ENCODE data around the gene SDF4.

SDF4 gene

DNA sequence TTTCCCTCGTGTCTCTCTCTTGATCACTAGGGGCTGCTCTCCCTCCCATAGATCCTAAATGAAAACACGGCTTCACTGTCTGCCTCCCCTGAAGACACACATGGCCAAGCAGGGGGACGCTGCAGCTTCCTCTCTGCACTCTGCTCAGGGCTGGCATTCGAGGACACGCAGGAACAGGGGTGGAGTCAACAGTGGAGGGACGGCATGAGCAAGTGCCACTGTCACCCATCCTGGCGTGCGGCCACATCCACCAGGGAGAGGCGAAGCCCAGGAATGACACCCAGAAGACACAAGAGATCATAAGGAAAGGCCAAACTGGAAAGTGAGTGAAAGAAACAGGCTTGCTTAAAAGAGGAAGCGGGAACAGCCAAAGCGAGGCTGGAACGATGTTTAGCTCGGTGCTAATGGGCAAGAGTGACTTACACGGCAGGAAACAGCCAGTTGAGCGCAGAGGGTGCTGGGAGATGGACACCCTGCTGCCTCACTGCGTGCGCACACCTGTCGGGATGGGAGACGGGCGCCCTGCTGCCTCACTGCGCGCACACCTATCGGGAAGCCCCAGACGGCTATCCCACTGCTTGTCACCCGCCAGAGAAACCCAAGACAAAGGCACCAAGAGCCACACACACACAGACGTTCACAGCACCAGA lies 28.3 kb upstream of the SDF4 start:
- 95% methylated on average over 26 of the region's 26 CpGs for WGBS, 2 experiments
- peaks cover 32% of the 10 kb centered on the region for H3K36me3 ChIP-seq (ENCODE audit: control insufficient read depth, insufficient read depth, low read length)
- H3K27me3 ChIP-seq (ENCODE audit: control insufficient read depth, insufficient read depth, low read length, poor library complexity, severe bottlenecking) = no peaks in the 10 kb centered on the region
- peaks cover 6% of the 10 kb centered on the region for H3K4me1 ChIP-seq (ENCODE audit: control insufficient read depth, insufficient read depth, low read length)
- H3K4me3 ChIP-seq (ENCODE audit: insufficient read depth, low read depth, low read length) = no peak overlapping the region
- no peaks in the 10 kb centered on the region for H3K9me3 ChIP-seq (ENCODE audit: control insufficient read depth, low read length)
- no peak overlapping the region for H3K27ac ChIP-seq (ENCODE audit: insufficient read depth, low read depth, low read length, poor library complexity, severe bottlenecking)

DNA sequence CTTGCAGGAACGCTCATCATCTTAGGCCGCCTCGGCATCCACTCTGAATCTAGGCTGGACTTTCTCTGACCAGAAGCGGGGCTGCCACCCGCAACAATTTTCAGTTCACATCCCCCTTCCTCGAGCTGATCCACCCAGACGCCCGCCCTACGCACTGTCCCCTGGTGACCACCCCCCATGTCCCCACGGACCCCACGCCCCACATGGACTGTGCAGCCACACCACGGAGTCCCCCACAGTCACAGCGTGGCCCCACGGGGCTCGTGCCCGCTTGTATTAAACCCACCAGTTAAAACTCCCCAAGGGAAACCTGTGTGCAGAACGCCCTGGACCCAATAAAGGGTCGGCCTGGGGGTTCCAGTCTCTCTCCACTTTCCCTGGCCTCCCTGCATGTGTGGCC lies 27.7 kb upstream of the SDF4 start:
- WGBS, 2 experiments = 95 to 97% methylated on average over 18 of the region's 18 CpGs
- Histone ChIP-seq H3K4me3 (ENCODE audit: insufficient read depth, low read depth, low read length) (no peak overlapping the region), H3K27me3 (ENCODE audit: control insufficient read depth, insufficient read depth, low read length, poor library complexity, severe bottlenecking) (no peaks in the 10 kb centered on the region), H3K27ac (ENCODE audit: insufficient read depth, low read depth, low read length, poor library complexity, severe bottlenecking) (no peak overlapping the region), H3K4me1 (ENCODE audit: control insufficient read depth, insufficient read depth, low read length) (peaks cover 6% of the 10 kb centered on the region), H3K36me3 (ENCODE audit: control insufficient read depth, insufficient read depth, low read length) (peaks cover 30% of the 10 kb centered on the region), H3K9me3 (ENCODE audit: control insufficient read depth, low read length) (no peaks in the 10 kb centered on the region)

DNA sequence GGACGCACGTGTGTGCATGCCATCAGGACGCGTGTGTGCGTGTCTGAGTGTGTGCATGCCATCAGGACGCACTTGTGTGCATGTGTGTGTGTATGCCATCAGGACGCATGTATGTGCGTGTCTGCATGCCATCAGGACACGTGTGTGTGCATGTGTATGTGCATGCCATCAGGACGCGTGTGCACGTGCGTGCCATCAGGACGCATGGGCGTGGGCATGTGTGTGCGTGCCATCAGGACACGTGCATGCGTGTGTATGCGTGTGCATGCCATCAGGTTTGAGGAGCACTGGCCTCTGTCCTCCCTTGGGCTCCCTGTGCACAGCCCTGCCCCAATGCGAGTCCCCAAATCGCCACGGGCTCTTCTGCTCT lies 27.3 kb upstream of the SDF4 start:
- Histone ChIP-seq H3K27ac (ENCODE audit: insufficient read depth, low read depth, low read length, poor library complexity, severe bottlenecking) (no peak overlapping the region), H3K4me3 (ENCODE audit: insufficient read depth, low read depth, low read length) (no peak overlapping the region), H3K27me3 (ENCODE audit: control insufficient read depth, insufficient read depth, low read length, poor library complexity, severe bottlenecking) (no peaks in the 10 kb centered on the region), H3K36me3 (ENCODE audit: control insufficient read depth, insufficient read depth, low read length) (peaks cover 30% of the 10 kb centered on the region), H3K4me1 (ENCODE audit: control insufficient read depth, insufficient read depth, low read length) (peaks cover 6% of the 10 kb centered on the region), H3K9me3 (ENCODE audit: control insufficient read depth, low read length) (no peaks in the 10 kb centered on the region)
- WGBS, 2 experiments = 96 to 98% methylated on average over 22 of the region's 22 CpGs

DNA sequence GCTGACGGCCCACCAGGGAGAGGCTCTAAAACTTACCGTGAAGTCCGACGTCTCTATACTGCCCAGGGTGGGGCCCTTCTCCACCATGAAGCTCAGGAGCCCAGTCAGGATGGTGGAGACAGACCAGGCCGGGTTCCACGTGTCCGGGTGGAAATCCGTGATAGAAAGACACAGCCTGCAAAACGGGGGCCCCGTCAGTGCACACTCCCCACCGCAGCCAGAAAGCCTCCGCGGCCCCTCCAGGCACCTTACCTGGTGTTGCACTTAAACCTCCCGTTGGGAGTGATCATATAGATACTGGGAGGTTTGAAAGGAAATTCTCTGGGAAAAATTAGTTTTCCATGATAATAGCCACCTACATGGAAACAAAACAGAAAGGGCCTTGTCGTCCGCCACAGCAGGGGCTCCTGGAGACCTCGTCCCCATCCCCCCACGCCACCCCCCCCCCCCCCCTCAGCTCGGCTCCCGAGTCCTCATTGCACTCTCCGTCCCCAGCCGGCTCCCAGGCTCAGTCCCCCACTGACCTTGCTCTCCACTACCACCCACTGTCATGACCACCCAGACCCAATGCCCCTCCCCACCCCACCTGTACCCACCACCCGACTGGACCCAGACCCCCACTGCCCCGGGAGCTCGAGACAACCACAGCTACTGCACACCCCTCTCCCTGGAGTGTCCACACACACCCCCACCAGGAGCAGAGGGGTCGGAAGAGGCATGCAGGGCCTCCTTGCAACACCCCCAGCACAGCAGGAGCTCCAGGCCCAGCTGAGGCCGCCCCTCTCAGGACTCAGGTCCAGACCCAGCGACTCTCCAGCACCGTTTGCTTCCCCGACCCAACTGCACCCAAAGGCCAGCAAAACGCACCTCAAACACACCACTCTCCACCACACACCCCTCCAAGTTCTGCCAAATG lies 25.4 kb upstream of the SDF4 start:
- Histone ChIP-seq H3K27ac (ENCODE audit: insufficient read depth, low read depth, low read length, poor library complexity, severe bottlenecking) (no peak overlapping the region), H3K9me3 (ENCODE audit: control insufficient read depth, low read length) (no peaks in the 10 kb centered on the region), H3K4me1 (ENCODE audit: control insufficient read depth, insufficient read depth, low read length) (peaks cover 6% of the 10 kb centered on the region), H3K27me3 (ENCODE audit: control insufficient read depth, insufficient read depth, low read length, poor library complexity, severe bottlenecking) (no peaks in the 10 kb centered on the region), H3K36me3 (ENCODE audit: control insufficient read depth, insufficient read depth, low read length) (peaks cover 19% of the 10 kb centered on the region), H3K4me3 (ENCODE audit: insufficient read depth, low read depth, low read length) (no peak overlapping the region)
- WGBS, 2 experiments = 85 to 86% methylated on average over 29 to 30 of the region's 31 CpGs

DNA sequence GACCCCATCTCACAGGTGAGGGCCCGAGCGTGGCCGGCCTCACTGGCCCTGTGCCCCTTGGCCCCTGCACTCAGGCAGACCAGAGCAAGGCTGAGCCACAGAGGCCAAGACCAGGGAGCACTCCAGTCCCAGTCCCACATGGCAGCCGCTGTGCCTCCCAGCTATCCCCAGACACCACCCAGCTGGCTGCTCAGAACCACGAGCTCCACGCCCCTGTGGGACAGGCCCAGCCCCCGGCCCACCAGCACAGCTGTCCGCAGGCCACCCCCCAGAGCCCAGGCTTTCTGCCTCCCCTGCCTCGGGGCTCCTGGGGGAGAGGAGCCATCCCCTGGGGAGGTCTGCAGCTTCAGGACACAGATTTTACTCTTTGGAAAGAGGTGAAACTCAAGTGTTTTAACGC lies 23.8 kb upstream of the SDF4 start:
- Histone ChIP-seq H3K36me3 (ENCODE audit: control insufficient read depth, insufficient read depth, low read length) (peaks cover 16% of the 10 kb centered on the region), H3K27me3 (ENCODE audit: control insufficient read depth, insufficient read depth, low read length, poor library complexity, severe bottlenecking) (no peaks in the 10 kb centered on the region), H3K9me3 (ENCODE audit: control insufficient read depth, low read length) (no peaks in the 10 kb centered on the region), H3K4me1 (ENCODE audit: control insufficient read depth, insufficient read depth, low read length) (peaks cover 6% of the 10 kb centered on the region), H3K4me3 (ENCODE audit: insufficient read depth, low read depth, low read length) (no peak overlapping the region), H3K27ac (ENCODE audit: insufficient read depth, low read depth, low read length, poor library complexity, severe bottlenecking) (no peak overlapping the region)
- 94 to 96% methylated on average over 10 of the region's 10 CpGs for WGBS, 2 experiments

DNA sequence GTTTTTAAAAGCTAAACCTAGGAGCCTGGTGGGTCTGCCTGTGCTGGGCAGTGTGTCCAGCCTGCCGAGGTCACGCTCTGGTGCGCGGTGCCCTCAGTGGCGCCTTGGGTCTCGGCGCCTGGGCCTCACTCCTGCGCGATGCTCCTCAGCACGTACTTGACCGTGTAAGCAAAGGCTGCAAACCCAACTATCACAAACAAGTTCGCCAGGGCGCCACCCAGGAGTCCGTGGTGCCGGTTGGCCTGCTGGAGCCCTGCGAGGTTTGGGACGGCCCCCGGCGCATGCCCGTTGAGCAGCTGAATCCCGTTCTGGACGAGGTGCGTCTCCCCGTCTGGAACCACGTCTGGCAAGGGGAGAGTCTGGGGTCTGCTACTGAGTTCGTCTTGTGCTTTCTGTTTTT lies 23.3 kb upstream of the SDF4 start:
- Histone ChIP-seq H3K9me3 (ENCODE audit: control insufficient read depth, low read length) (no peaks in the 10 kb centered on the region), H3K4me1 (ENCODE audit: control insufficient read depth, insufficient read depth, low read length) (peaks cover 6% of the 10 kb centered on the region), H3K27me3 (ENCODE audit: control insufficient read depth, insufficient read depth, low read length, poor library complexity, severe bottlenecking) (no peaks in the 10 kb centered on the region), H3K27ac (ENCODE audit: insufficient read depth, low read depth, low read length, poor library complexity, severe bottlenecking) (no peak overlapping the region), H3K36me3 (ENCODE audit: control insufficient read depth, insufficient read depth, low read length) (peaks cover 16% of the 10 kb centered on the region), H3K4me3 (ENCODE audit: insufficient read depth, low read depth, low read length) (no peak overlapping the region)
- WGBS, 2 experiments = 96 to 97% methylated on average over 26 of the region's 26 CpGs

DNA sequence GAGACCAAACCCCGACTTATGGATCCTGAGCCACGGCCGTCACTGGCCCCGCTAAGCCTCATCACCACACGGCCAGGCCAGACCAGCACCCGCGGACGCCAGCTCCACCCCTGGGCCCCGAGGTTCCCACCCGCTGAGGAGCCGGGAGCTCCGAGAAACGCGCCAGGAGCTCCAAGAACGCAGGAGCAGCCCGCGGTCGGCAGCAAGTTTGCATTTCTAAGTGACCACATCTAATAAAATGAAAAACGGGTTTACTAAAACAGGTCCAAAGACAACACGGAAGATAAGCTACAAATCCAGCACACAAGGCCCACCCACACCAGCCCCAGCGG lies 22.8 kb upstream of the SDF4 start:
- WGBS, 2 experiments = 95 to 96% methylated on average over 21 of the region's 21 CpGs
- H3K9me3 ChIP-seq (ENCODE audit: control insufficient read depth, low read length) = no peaks in the 10 kb centered on the region
- no peak overlapping the region for H3K4me3 ChIP-seq (ENCODE audit: insufficient read depth, low read depth, low read length)
- peaks cover 6% of the 10 kb centered on the region for H3K4me1 ChIP-seq (ENCODE audit: control insufficient read depth, insufficient read depth, low read length)
- H3K27me3 ChIP-seq (ENCODE audit: control insufficient read depth, insufficient read depth, low read length, poor library complexity, severe bottlenecking) = no peaks in the 10 kb centered on the region
- no peak overlapping the region for H3K27ac ChIP-seq (ENCODE audit: insufficient read depth, low read depth, low read length, poor library complexity, severe bottlenecking)
- H3K36me3 ChIP-seq (ENCODE audit: control insufficient read depth, insufficient read depth, low read length) = peaks cover 15% of the 10 kb centered on the region

DNA sequence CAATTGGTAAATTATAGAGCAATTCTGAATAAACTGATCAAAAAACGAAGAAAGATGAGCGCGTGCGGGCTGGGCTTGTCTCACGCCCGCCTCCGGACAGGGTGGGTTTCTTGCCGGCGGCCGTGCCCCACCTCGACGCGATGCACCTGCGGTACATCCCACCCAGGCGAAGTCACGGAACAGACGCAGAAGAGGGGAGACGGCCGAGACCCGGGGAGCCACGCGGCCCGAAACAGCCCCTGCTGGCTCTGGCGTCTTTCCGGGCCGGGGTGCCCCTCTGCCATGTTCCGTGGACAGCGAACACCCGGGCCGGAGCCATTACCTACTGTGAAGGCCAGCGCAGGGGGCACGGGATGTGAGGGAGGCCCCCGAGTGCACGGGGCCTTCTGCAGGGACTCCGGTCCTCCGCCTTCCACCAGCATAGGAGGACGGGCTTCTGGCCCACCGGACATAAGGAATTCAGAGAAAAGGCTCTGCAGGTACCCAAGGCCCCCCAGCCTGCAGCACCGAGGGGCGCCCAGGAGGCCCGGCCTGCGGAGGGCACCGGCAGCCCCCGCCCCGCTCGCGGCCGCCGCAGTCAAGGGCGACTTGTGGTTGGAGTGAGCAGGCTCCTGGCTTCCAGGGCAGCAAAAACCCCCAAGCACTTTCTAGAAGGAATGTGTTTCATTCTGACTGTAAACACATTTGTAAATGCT lies 22.3 kb upstream of the SDF4 start:
- no peak overlapping the region for H3K4me3 ChIP-seq (ENCODE audit: insufficient read depth, low read depth, low read length)
- no peak overlapping the region for H3K27ac ChIP-seq (ENCODE audit: insufficient read depth, low read depth, low read length, poor library complexity, severe bottlenecking)
- H3K27me3 ChIP-seq (ENCODE audit: control insufficient read depth, insufficient read depth, low read length, poor library complexity, severe bottlenecking) = no peaks in the 10 kb centered on the region
- H3K4me1 ChIP-seq (ENCODE audit: control insufficient read depth, insufficient read depth, low read length) = peaks cover 6% of the 10 kb centered on the region
- WGBS, 2 experiments = 97% methylated on average over 50 of the region's 50 CpGs
- peaks cover 10% of the 10 kb centered on the region for H3K36me3 ChIP-seq (ENCODE audit: control insufficient read depth, insufficient read depth, low read length)
- H3K9me3 ChIP-seq (ENCODE audit: control insufficient read depth, low read length) = no peaks in the 10 kb centered on the region

DNA sequence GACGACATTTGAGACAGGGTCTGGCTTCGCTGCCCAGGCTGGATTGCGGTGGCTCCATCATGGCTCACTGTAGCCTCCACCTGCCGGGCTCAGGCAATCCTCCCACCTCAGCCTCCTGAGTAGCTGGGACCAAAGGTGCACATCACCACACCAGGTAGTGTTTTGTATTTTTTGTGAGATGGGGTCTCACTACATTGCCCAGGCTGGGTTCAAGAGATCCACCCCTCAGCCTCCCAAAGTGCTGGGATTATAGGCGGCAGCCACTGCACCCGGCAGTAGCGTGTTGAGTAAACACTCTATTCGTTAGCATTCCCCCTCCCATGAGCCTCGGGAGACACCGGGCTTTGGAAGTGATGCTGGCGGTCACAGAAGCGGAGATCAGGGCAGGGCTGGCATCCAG lies 21.5 kb upstream of the SDF4 start:
- Histone ChIP-seq H3K27me3 (ENCODE audit: control insufficient read depth, insufficient read depth, low read length, poor library complexity, severe bottlenecking) (no peaks in the 10 kb centered on the region), H3K27ac (ENCODE audit: insufficient read depth, low read depth, low read length, poor library complexity, severe bottlenecking) (no peak overlapping the region), H3K36me3 (ENCODE audit: control insufficient read depth, insufficient read depth, low read length) (peaks cover 9% of the 10 kb centered on the region), H3K4me3 (ENCODE audit: insufficient read depth, low read depth, low read length) (no peak overlapping the region), H3K9me3 (ENCODE audit: control insufficient read depth, low read length) (no peaks in the 10 kb centered on the region), H3K4me1 (ENCODE audit: control insufficient read depth, insufficient read depth, low read length) (peaks cover 3% of the 10 kb centered on the region)
- 93 to 97% methylated on average over 12 of the region's 12 CpGs for WGBS, 2 experiments

DNA sequence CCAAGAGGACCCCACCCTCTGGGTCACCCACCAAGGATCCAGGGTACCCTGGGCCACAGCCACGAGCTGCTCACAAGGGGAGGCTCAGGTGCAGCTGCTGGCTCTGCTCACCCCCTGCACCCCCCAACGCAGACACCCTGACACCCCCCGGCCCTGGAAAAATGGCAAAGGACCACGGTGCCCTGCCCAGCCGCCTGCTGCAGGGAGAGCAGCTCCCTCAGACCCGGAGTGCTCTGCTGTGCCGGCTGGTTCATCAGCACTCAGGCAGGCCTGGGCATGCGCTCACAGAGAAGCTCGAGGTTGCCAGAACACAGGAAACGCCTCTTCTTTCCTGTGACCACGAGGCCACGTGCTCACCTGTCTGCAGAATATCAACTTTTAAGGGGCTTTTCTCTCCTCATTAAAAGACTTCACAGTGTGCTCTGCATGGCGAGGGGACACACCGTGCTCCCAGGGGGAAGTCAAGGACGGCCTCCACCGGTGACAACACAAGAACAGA lies 19.0 kb upstream of the SDF4 start:
- Histone ChIP-seq H3K36me3 (ENCODE audit: control insufficient read depth, insufficient read depth, low read length) (peaks cover 8% of the 10 kb centered on the region), H3K4me3 (ENCODE audit: insufficient read depth, low read depth, low read length) (no peak overlapping the region), H3K4me1 (ENCODE audit: control insufficient read depth, insufficient read depth, low read length) (no peaks in the 10 kb centered on the region), H3K27ac (ENCODE audit: insufficient read depth, low read depth, low read length, poor library complexity, severe bottlenecking) (no peak overlapping the region), H3K27me3 (ENCODE audit: control insufficient read depth, insufficient read depth, low read length, poor library complexity, severe bottlenecking) (peaks cover 21% of the 10 kb centered on the region), H3K9me3 (ENCODE audit: control insufficient read depth, low read length) (no peaks in the 10 kb centered on the region)
- 92 to 93% methylated on average over 16 of the region's 16 CpGs for WGBS, 2 experiments
